ENCODE measurements around the gene LRRC8E.

LRRC8E gene

GRCh38 chr19:7863157-7863970 is 24.9 kb upstream of the LRRC8E start:
- DNase-seq (ENCODE audit: low read depth): no peak
- H3K4me3 ChIP-seq (ENCODE audit: low read depth, low read length): no peak overlapping the region
- TF ChIP-seq CTCF (IDR thresholded peaks at IDR 0.05; ENCODE audit: low read depth, low read length): no peak
- no peak for TF ChIP-seq POLR2A (IDR thresholded peaks at IDR 0.05; ENCODE audit: extremely low read depth, insufficient read length)
- TF ChIP-seq MYC (IDR thresholded peaks at IDR 0.05; ENCODE audit: low read depth, low read length): no peak
- no peak for TF ChIP-seq MAX (IDR thresholded peaks at IDR 0.05; ENCODE audit: low read depth, low read length)

- H3K4me3 ChIP-seq (ENCODE audit: low read depth, low read length): no peak overlapping the region
- no peak for DNase-seq (ENCODE audit: low read depth)
- TF ChIP-seq CTCF (IDR thresholded peaks at IDR 0.05; ENCODE audit: low read depth, low read length) (no peak), MAX (IDR thresholded peaks at IDR 0.05; ENCODE audit: low read depth, low read length) (no peak), POLR2A (IDR thresholded peaks at IDR 0.05; ENCODE audit: extremely low read depth, insufficient read length) (no peak), MYC (IDR thresholded peaks at IDR 0.05; ENCODE audit: low read depth, low read length) (no peak)
These were observed 24.2 kb upstream of the LRRC8E start for GRCh38 chr19:7863971-7864689.

GRCh38 chr19:7864690-7865074 is 23.6 kb upstream of the LRRC8E start:
- no peak for DNase-seq (ENCODE audit: low read depth)
- no peak overlapping the region for H3K4me3 ChIP-seq (ENCODE audit: low read depth, low read length)
- TF ChIP-seq MYC (IDR thresholded peaks at IDR 0.05; ENCODE audit: low read depth, low read length): no peak
- no peak for TF ChIP-seq MAX (IDR thresholded peaks at IDR 0.05; ENCODE audit: low read depth, low read length)
- TF ChIP-seq CTCF (IDR thresholded peaks at IDR 0.05; ENCODE audit: low read depth, low read length): no peak
- TF ChIP-seq POLR2A (IDR thresholded peaks at IDR 0.05; ENCODE audit: extremely low read depth, insufficient read length): no peak

- TF ChIP-seq POLR2A (IDR thresholded peaks at IDR 0.05; ENCODE audit: extremely low read depth, insufficient read length) (no peak), MYC (IDR thresholded peaks at IDR 0.05; ENCODE audit: low read depth, low read length) (no peak), CTCF (IDR thresholded peaks at IDR 0.05; ENCODE audit: low read depth, low read length) (no peak), MAX (IDR thresholded peaks at IDR 0.05; ENCODE audit: low read depth, low read length) (no peak)
- DNase-seq (ENCODE audit: low read depth): no peak
- H3K4me3 ChIP-seq (ENCODE audit: low read depth, low read length): no peak overlapping the region
These were observed 22.9 kb upstream of the LRRC8E start for GRCh38 chr19:7865262-7865911.

- no peak overlapping the region for H3K4me3 ChIP-seq (ENCODE audit: low read depth, low read length)
- no peak for TF ChIP-seq MYC (IDR thresholded peaks at IDR 0.05; ENCODE audit: low read depth, low read length)
- no peak for TF ChIP-seq MAX (IDR thresholded peaks at IDR 0.05; ENCODE audit: low read depth, low read length)
- no peak for TF ChIP-seq CTCF (IDR thresholded peaks at IDR 0.05; ENCODE audit: low read depth, low read length)
- no peak for TF ChIP-seq POLR2A (IDR thresholded peaks at IDR 0.05; ENCODE audit: extremely low read depth, insufficient read length)
- DNase-seq (ENCODE audit: low read depth): no peak
These were observed 21.8 kb upstream of the LRRC8E start for GRCh38 chr19:7866399-7867091.
